Stimulated activated CD8-positive, alpha-beta memory T cell treated with anti-CD3 and anti-CD28 coated beads, Interleukin-7, amount 100 ng/mL, for 48 hours (primary cell): ENCODE results near the gene ARRDC1.
"Not testable (repeated sequence)": the region's sequence is repeated elsewhere in the genome, so short reads cannot be mapped to it uniquely, and the experiment has no call there.

ENCODE experiments used
- DNase-seq, 2 donors: peaks; one replicate each; pipeline ENCODE4 v3.0.0-alpha.2; 2020; ENCODE audit warnings: low read depth in 1 of 2; ENCODE audit errors: extremely low read depth in 1 of 2

ARRDC1 gene

GRCh38 chr9:137605121-137606004, at the start of gene ARRDC1:
ARRDC1 (plus strand) TSS chr9:137605686; CDS start chr9:137605718, 32 bp downstream.
- peak; percentile 84 to 90 for DNase-seq

GRCh38 chr9:137556069-137556838, 49.2 kb upstream of the ARRDC1 start:
- DNase-seq: no peak

GRCh38 chr9:137558127-137558526, 47.4 kb upstream of the ARRDC1 start:
- no peak for DNase-seq

- no peak for DNase-seq
Measured at GRCh38 chr9:137564134-137564533, 41.4 kb upstream of the ARRDC1 start.

- DNase-seq: no peak
Measured at GRCh38 chr9:137564817-137565411, 40.6 kb upstream of the ARRDC1 start.

- not testable (repeated sequence) for DNase-seq
Measured at GRCh38 chr9:137568445-137568844, 37.0 kb upstream of the ARRDC1 start.

- DNase-seq: no peak
Measured at GRCh38 chr9:137569609-137570203, 35.8 kb upstream of the ARRDC1 start.

GRCh38 chr9:137570566-137570965, 34.9 kb upstream of the ARRDC1 start:
- no peak for DNase-seq

GRCh38 chr9:137574192-137574591, 31.3 kb upstream of the ARRDC1 start:
- DNase-seq: no peak

GRCh38 chr9:137575364-137575715, 30.1 kb upstream of the ARRDC1 start:
- no peak for DNase-seq

- no peak for DNase-seq
Measured at GRCh38 chr9:137575716-137576411, 29.6 kb upstream of the ARRDC1 start.

- DNase-seq: peak; percentile 92 to 93
Measured at GRCh38 chr9:137578518-137579258, 26.8 kb upstream of the ARRDC1 start, which contains the start of gene DPH7. DPH7 (minus strand) TSS chr9:137578925; CDS start chr9:137578777, 148 bp downstream.

GRCh38 chr9:137579259-137579604, 26.3 kb upstream of the ARRDC1 start:
- no peak for DNase-seq

- DNase-seq: no peak
Measured at GRCh38 chr9:137580209-137580953, 25.1 kb upstream of the ARRDC1 start.

- DNase-seq: no peak
Measured at GRCh38 chr9:137580954-137581322, 24.5 kb upstream of the ARRDC1 start.

- no peak for DNase-seq
Measured at GRCh38 chr9:137581361-137582285, 23.9 kb upstream of the ARRDC1 start.

- DNase-seq: no peak
Measured at GRCh38 chr9:137582286-137582860, 23.1 kb upstream of the ARRDC1 start.

- DNase-seq: no peak
Measured at GRCh38 chr9:137583347-137583746, 22.1 kb upstream of the ARRDC1 start.
